ENCODE results near the gene TMEM18. TPM values are rescaled to one million over a fixed set of nuclear protein-coding genes. Genes with fewer than 3 reads are reported as not detected.

TMEM18 gene
- total and polyA plus RNA-seq, 4 donors, result 19.5 to 36.0 (median 21.4) TPM

- Histone ChIP-seq H3K9me3 (ENCODE audit: control insufficient read depth in 4 of 4, insufficient read depth in 3 of 4, low read length in 3 of 4) (peaks cover 0 to 8% (median 6%) of the 10 kb centered on the region in 4 donors), H3K9ac (ENCODE audit: insufficient read depth in 1 of 2, low read length in 2 of 2) (no peak overlapping the region), H3K36me3 (ENCODE audit: control insufficient read depth in 4 of 4, insufficient read depth in 4 of 4, low read length in 4 of 4) (no peaks in the 10 kb centered on the region), H3K4me1 (ENCODE audit: control insufficient read depth in 5 of 5, insufficient read depth in 5 of 5, low read length in 5 of 5) (no peaks in the 10 kb centered on the region), H3K4me3 (no peak overlapping the region), H3K27me3 (ENCODE audit: control insufficient read depth in 3 of 3, insufficient read depth in 3 of 3, low read length in 2 of 3) (no peaks in the 10 kb centered on the region), H3K27ac (ENCODE audit: low read depth in 1 of 2, low read length in 1 of 2) (no peak overlapping the region)
- 92 to 94% methylated on average over 6 of the region's 6 CpGs for WGBS, 2 donors
- TF ChIP-seq, protein P1, sequence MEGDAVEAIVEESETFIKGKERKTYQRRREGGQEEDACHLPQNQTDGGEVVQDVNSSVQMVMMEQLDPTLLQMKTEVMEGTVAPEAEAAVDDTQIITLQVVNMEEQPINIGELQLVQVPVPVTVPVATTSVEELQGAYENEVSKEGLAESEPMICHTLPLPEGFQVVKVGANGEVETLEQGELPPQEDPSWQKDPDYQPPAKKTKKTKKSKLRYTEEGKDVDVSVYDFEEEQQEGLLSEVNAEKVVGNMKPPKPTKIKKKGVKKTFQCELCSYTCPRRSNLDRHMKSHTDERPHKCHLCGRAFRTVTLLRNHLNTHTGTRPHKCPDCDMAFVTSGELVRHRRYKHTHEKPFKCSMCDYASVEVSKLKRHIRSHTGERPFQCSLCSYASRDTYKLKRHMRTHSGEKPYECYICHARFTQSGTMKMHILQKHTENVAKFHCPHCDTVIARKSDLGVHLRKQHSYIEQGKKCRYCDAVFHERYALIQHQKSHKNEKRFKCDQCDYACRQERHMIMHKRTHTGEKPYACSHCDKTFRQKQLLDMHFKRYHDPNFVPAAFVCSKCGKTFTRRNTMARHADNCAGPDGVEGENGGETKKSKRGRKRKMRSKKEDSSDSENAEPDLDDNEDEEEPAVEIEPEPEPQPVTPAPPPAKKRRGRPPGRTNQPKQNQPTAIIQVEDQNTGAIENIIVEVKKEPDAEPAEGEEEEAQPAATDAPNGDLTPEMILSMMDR (IDR thresholded peaks at IDR 0.05; ENCODE audit: control extremely low read depth, extremely low read depth), result no peak
- DNase-seq, result no peak
- no peak for ATAC-seq (ENCODE audit: insufficient read depth, low FRiP score)
These were observed 58.7 kb downstream of the TMEM18 start for GRCh38 chr2:618422-618990.

GRCh38 chr2:618005-618404 lies 59.2 kb downstream of the TMEM18 start:
- Histone ChIP-seq H3K36me3 (ENCODE audit: control insufficient read depth in 4 of 4, insufficient read depth in 4 of 4, low read length in 4 of 4) (no peaks in the 10 kb centered on the region), H3K4me1 (ENCODE audit: control insufficient read depth in 5 of 5, insufficient read depth in 5 of 5, low read length in 5 of 5) (no peaks in the 10 kb centered on the region), H3K9ac (ENCODE audit: insufficient read depth in 1 of 2, low read length in 2 of 2) (no peak overlapping the region), H3K27ac (ENCODE audit: low read depth in 1 of 2, low read length in 1 of 2) (no peak overlapping the region), H3K27me3 (ENCODE audit: control insufficient read depth in 3 of 3, insufficient read depth in 3 of 3, low read length in 2 of 3) (no peaks in the 10 kb centered on the region), H3K4me3 (no peak overlapping the region), H3K9me3 (ENCODE audit: control insufficient read depth in 4 of 4, insufficient read depth in 3 of 4, low read length in 3 of 4) (peaks cover 0 to 8% (median 6%) of the 10 kb centered on the region in 4 donors)
- ATAC-seq (ENCODE audit: insufficient read depth, low FRiP score), result no peak
- no peak for DNase-seq
- WGBS, 2 donors, result 85 to 92% methylated on average over 3 of the region's 3 CpGs
- TF ChIP-seq, protein P1 (IDR thresholded peaks at IDR 0.05; ENCODE audit: control extremely low read depth, extremely low read depth), result no peak

Measured in lung (tissue), 12 donors.